ENCODE results near the gene TSPAN5.

DNA sequence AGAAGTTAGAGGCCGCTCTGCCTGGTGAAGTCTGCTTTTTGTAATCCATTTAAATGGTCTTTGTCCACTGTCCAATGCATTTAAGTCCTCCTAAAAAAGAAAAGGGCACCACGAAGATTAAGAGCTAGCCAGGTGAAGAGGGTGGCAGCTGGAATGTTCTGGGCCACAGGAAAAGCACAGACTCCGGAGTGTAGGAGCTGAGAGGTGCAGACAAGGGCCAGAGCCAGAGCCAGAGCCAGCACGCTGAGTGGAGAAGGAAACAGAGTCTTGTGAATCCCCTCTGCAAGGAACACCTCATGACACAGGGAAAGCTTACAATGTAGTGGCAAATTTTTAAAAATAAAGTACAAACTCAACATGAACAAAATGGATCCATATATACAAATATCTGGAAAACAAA lies 83.6 kb downstream of the TSPAN5 start:
- TF ChIP-seq, protein P1, sequence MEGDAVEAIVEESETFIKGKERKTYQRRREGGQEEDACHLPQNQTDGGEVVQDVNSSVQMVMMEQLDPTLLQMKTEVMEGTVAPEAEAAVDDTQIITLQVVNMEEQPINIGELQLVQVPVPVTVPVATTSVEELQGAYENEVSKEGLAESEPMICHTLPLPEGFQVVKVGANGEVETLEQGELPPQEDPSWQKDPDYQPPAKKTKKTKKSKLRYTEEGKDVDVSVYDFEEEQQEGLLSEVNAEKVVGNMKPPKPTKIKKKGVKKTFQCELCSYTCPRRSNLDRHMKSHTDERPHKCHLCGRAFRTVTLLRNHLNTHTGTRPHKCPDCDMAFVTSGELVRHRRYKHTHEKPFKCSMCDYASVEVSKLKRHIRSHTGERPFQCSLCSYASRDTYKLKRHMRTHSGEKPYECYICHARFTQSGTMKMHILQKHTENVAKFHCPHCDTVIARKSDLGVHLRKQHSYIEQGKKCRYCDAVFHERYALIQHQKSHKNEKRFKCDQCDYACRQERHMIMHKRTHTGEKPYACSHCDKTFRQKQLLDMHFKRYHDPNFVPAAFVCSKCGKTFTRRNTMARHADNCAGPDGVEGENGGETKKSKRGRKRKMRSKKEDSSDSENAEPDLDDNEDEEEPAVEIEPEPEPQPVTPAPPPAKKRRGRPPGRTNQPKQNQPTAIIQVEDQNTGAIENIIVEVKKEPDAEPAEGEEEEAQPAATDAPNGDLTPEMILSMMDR (conservative IDR thresholded peaks at IDR 0.05; ENCODE audit: low read depth, low read length) = no peak
- TF ChIP-seq EZH2phosphoT487 (IDR thresholded peaks at IDR 0.05; ENCODE audit: borderline replicate concordance, low read length) (no peak), EZH2 (IDR thresholded peaks at IDR 0.05; ENCODE audit: low read length, unreplicated experiment) (no peak)
